Subcutaneous adipose tissue (tissue), 4 donors: ENCODE data around the gene E2F1. TPM values are rescaled to one million over a fixed set of nuclear protein-coding genes. Genes with fewer than 3 reads are reported as not detected.

ENCODE experiments used
- total RNA-seq, 4 donors: library from RNA; depleted of rRNA; stranded (reverse); fragments of >200 nt; gene quantifications; one replicate each; pipeline ENCODE4 v1.1.0, GENCODE V29; 2016
- TF ChIP-seq, protein P1 (sequence below): fragments of 450-650 bp; IDR thresholded peaks from one replicate; pipeline ENCODE4 v1.5.1; 2016; ENCODE audit warnings: low read depth, mild to moderate bottlenecking, control low read depth, antibody characterized with exemption, moderate library complexity

Gene E2F1
- total RNA-seq, 4 donors from 2014 or later, result 1.3 to 1.9 (median 1.7) TPM

DNA sequence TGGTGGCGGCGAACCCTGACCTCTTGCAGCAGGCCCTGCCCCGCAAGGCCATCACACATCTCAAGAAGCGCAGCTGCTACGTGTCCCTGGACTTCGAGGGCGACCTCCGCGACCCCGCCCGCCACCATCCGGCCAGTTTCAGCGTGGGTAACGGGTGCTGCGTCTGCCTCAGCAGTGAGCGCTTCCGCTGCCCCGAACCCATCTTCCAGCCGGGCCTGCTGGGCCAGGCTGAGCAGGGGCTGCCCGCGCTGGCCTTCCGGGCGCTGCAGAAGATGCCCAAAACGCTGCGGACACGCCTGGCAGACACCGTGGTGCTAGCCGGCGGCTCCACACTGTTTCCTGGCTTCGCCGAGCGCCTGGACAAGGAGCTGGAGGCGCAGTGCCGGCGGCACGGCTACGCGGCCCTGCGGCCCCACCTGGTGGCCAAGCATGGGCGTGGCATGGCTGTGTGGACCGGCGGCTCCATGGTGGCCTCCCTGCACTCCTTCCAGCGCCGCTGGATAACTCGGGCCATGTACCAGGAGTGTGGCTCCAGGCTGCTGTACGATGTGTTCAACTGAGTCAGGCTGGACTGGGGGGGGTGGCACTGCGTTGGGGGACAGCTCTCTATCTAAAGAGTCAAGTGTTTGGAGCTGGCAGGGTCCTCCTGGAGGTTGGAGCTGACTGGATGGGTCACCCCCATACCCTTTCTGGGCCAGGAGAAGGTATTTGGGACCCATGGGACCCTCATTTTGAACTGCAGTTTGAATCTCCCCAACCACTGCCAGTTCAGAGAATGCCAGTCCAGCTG lies 18.3 kb downstream of the E2F1 start:
- TF ChIP-seq, protein P1, sequence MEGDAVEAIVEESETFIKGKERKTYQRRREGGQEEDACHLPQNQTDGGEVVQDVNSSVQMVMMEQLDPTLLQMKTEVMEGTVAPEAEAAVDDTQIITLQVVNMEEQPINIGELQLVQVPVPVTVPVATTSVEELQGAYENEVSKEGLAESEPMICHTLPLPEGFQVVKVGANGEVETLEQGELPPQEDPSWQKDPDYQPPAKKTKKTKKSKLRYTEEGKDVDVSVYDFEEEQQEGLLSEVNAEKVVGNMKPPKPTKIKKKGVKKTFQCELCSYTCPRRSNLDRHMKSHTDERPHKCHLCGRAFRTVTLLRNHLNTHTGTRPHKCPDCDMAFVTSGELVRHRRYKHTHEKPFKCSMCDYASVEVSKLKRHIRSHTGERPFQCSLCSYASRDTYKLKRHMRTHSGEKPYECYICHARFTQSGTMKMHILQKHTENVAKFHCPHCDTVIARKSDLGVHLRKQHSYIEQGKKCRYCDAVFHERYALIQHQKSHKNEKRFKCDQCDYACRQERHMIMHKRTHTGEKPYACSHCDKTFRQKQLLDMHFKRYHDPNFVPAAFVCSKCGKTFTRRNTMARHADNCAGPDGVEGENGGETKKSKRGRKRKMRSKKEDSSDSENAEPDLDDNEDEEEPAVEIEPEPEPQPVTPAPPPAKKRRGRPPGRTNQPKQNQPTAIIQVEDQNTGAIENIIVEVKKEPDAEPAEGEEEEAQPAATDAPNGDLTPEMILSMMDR, result no peak

DNA sequence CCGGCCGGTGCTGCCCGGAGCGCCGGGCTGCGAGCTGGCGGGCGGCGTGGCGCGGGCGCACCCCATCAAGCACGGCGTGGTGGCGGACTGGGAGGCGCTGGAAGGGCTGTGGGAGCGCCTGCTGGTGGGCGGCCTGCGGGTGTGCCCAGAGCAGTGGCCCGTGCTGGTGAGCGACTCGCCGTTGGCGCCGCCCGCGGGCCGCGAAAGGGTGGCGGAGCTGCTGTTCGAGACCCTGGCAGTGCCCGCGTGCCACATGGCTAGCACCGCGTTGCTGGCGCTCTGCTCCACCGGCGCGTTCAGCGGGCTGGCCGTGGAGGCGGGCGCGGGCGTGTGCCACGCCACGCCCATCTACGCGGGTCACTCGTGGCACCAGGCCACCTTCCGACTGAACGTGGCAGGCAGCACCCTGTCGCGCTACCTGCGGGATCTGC lies 18.9 kb downstream of the E2F1 start:
- TF ChIP-seq, protein P1, result no peak

- TF ChIP-seq, protein P1, result no peak
These were observed 19.6 kb downstream of the E2F1 start, which contains the start of gene ACTL10 for GRCh38 chr20:33666293-33667244. ACTL10 (plus strand) TSS chr20:33666943; CDS start chr20:33667498, 555 bp downstream.

- TF ChIP-seq, protein P1, result no peak
These were observed 21.4 kb downstream of the E2F1 start for GRCh38 chr20:33664762-33665144.

DNA sequence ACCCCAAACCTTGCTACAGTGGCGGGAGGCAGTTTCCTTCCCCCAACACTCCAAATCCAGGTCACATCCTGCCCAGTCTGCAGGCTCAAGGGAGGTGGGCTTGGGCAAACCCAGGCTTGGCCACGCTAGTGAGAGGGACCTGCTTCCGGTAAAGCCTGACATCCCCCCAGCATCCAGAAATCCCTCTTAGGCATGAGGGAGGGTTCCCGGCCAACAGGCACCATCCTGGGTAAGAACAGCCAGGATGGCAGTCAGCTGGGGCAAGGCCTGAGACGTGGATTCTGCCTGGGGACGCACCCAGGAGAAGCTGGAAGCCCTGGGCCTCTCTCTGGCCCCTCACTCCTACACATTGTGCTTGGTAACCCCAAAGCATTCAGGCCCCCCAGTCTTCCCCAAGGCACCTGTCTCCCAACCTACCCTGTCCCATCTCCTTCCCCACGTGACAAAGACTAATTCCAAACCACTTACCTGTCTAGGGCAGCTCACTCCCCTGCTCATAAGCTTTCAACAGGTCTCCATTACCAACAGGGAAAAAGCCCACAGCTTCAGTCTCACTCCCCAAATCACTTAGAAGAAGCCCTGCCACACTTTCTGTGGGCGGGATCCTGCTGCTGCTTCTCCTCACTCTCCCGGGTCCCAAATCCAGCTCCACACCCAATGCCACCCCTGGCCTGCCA lies 22.0 kb downstream of the E2F1 start:
- TF ChIP-seq, protein P1, result no peak

- TF ChIP-seq, protein P1, result no peak
These were observed 22.8 kb downstream of the E2F1 start for GRCh38 chr20:33663161-33664084.
